Calu3 (cell line): ENCODE measurements around the gene MAP3K2. TPM values are rescaled to one million over a fixed set of nuclear protein-coding genes. Genes with fewer than 3 reads are reported as not detected.

Source experiments
- BruUV-seq: library from RNA; stranded (reverse); fragments of 400-500 nt; replicated peaks from 2 replicates; lab custom pipeline; 2021; lab: Mats Ljungman, UMichigan
- CTCF ChIA-PET: fragments of 300-600 bp; sonication (Branson Sonifier 250); formaldehyde crosslinking; loops from one replicate; lab custom pipeline; 2022; ENCODE audit warnings: antibody characterized with exemption; lab: Charles Lee
- DNase-seq: peaks from one replicate; pipeline ENCODE4 v3.0.0; 2022
- H3K27ac Mint-ChIP-seq: one replicate; pipeline ENCODE4 v1.8.0; 2022; ENCODE audit warnings: mixed read lengths; ENCODE audit not compliant: unreplicated experiment
- H3K27me3 Mint-ChIP-seq: one replicate; pipeline ENCODE4 v1.8.0; 2022; ENCODE audit warnings: mixed read lengths; ENCODE audit not compliant: unreplicated experiment
- H3K36me3 Mint-ChIP-seq: one replicate; pipeline ENCODE4 v1.8.0; 2022; ENCODE audit warnings: mild to moderate bottlenecking, moderate library complexity, mixed read lengths; ENCODE audit not compliant: insufficient read depth, unreplicated experiment
- H3K4me1 Mint-ChIP-seq: one replicate; pipeline ENCODE4 v1.8.0; 2022; ENCODE audit warnings: mild to moderate bottlenecking, low read depth, mixed read lengths; ENCODE audit not compliant: unreplicated experiment
- H3K4me3 Mint-ChIP-seq: one replicate; pipeline ENCODE4 v1.8.0; 2022; ENCODE audit warnings: mild to moderate bottlenecking, low read depth, moderate library complexity, mixed read lengths; ENCODE audit not compliant: unreplicated experiment
- H3K9me3 Mint-ChIP-seq: one replicate; pipeline ENCODE4 v1.8.0; 2022; ENCODE audit warnings: low read depth, mixed read lengths; ENCODE audit not compliant: unreplicated experiment
- CTCF ChIP-seq: fragments of 200-600 bp; IDR thresholded peaks from one replicate; pipeline ENCODE4 v1.8.0; 2022; ENCODE audit warnings: antibody characterized with exemption; ENCODE audit not compliant: unreplicated experiment
- intact Hi-C: fragments of 100-400 bp; cut with micrococcal nuclease; formaldehyde crosslinking; loops from one replicate; pipeline ENCODE4 v1.10.0; 2022; ENCODE audit not compliant: unreplicated experiment
- total RNA-seq: library from RNA; stranded (reverse); gene quantifications from 2 replicates; pipeline ENCODE4 v1.2.3, GENCODE V29; 2022

The MAP3K2 gene
- total RNA-seq, 1 experiment from 2014 or later, result 60.9 TPM

GRCh38 chr2:127419112-127419430, 31.3 kb upstream of the MAP3K2 start:
- no peak for DNase-seq
- Mint-ChIP-seq H3K27ac (no peak overlapping the region), H3K9me3 (no peaks in the 10 kb centered on the region), H3K4me3 (no peak overlapping the region), H3K4me1 (peaks cover 29% of the 10 kb centered on the region), H3K27me3 (peaks cover 36% of the 10 kb centered on the region), H3K36me3 (peaks cover 28% of the 10 kb centered on the region)
- no peak for TF ChIP-seq CTCF
- CTCF ChIA-PET, result interaction anchor here (0.8 kb wide), 1 partner anchor 14 kb away, joined by 3 read pairs; no protein-coding TSS in a partner anchor
- intact Hi-C loops, result loop anchor here (5.0 kb wide), 1 partner anchor 97 kb away; no protein-coding TSS in a partner anchor
- BruUV-seq, result no TSS peak

DNA sequence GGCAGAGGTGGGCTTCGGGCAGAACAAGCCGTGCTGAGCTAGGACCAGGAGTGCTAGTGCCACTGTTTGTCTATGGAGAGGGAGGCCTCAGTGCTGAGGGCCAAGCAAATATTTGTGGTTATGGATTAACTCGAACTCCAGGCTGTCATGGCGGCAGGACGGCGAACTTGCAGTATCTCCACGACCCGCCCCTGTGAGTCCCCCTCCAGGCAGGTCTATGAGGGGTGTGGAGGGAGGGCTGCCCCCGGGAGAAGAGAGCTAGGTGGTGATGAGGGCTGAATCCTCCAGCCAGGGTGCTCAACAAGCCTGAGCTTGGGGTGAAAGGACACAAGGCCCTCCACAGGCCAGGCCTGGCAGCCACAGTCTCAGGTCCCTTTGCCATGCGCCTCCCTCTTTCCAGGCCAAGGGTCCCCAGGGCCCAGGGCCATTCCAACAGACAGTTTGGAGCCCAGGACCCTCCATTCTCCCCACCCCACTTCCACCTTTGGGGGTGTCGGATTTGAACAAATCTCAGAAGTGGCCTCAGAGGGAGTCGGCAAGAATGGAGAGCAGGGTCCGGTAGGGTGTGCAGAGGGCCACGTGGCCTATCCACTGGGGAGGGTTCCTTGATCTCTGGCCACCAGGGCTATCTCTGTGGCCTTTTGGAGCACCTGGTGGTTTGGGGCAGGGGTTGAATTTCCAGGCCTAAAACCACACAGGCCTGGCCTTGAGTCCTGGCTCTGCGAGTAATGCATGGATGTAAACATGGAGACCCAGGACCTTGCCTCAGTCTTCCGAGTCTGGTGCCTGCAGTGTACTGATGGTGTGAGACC, 30.7 kb upstream of the MAP3K2 start, which contains the start of gene PROC:
Gene PROC (plus strand): TSS at position 128 of the 812 bp plus-strand sequence. CDS start 1,516 bp downstream, outside the sequence.
- CTCF ChIA-PET, result no interaction called here
- Mint-ChIP-seq H3K9me3 (no peaks in the 10 kb centered on the region), H3K27ac (no peak within 1 kb of the TSS), H3K4me3 (no peak within 1 kb of the TSS), H3K27me3 (peaks cover 31% of the 10 kb centered on the region), H3K36me3 (peaks cover 26% of the 10 kb centered on the region), H3K4me1 (peaks cover 29% of the 10 kb centered on the region)
- no TSS peak for BruUV-seq
- TF ChIP-seq CTCF, result no peak
- no peak for DNase-seq
- intact Hi-C loops, result loop anchor here (5.0 kb wide), 1 partner anchor 96 kb away; no protein-coding TSS in a partner anchor

DNA sequence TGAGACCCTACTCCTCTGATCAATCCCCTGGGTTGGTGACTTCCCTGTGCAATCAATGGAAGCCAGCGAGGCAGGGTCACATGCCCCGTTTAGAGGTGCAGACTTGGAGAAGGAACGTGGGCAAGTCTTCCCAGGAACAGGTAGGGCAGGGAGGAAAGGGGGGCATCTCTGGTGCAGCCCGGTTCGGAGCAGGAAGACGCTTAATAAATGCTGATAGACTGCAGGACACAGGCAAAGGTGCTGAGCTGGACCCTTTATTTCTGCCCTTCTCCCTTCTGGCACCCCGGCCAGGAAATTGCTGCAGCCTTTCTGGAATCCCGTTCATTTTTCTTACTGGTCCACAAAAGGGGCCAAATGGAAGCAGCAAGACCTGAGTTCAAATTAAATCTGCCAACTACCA, 29.6 kb upstream of the MAP3K2 start:
- Mint-ChIP-seq H3K27ac (no peak overlapping the region), H3K27me3 (peaks cover 20% of the 10 kb centered on the region)

GRCh38 chr2:127416506-127417001, 28.8 kb upstream of the MAP3K2 start:
- intact Hi-C loops, result loop anchor here (5.0 kb wide), 1 partner anchor 94 kb away; no protein-coding TSS in a partner anchor
- H3K4me3 Mint-ChIP-seq, result peak overlapping the region; percentile 70
- CTCF ChIA-PET, result interaction anchor here (1.7 to 2.0 kb wide), 2 partner anchors 15 to 92 kb away, joined by 5 to 9 read pairs; no protein-coding TSS in a partner anchor
- H3K27ac Mint-ChIP-seq, result no peak overlapping the region
- no peak for TF ChIP-seq CTCF
- H3K27me3 Mint-ChIP-seq, result peaks cover 11% of the 10 kb centered on the region
- H3K9me3 Mint-ChIP-seq, result no peaks in the 10 kb centered on the region
- peaks cover 48% of the 10 kb centered on the region for H3K4me1 Mint-ChIP-seq
- peaks cover 6% of the 10 kb centered on the region for H3K36me3 Mint-ChIP-seq
- BruUV-seq, result no TSS peak
- DNase-seq, result no peak

More for the DNA sequence above, 29.6 kb upstream of the MAP3K2 start:
- no peak for TF ChIP-seq CTCF
- no peak for DNase-seq
- CTCF ChIA-PET, result no interaction called here
- peak overlapping the region; percentile 70 for H3K4me3 Mint-ChIP-seq
- intact Hi-C loops, result loop anchor here (5.0 kb wide), 1 partner anchor 95 kb away; no protein-coding TSS in a partner anchor
- H3K36me3 Mint-ChIP-seq, result peaks cover 15% of the 10 kb centered on the region
- no peaks in the 10 kb centered on the region for H3K9me3 Mint-ChIP-seq
- H3K4me1 Mint-ChIP-seq, result peaks cover 40% of the 10 kb centered on the region
- BruUV-seq, result no TSS peak
